ENCODE measurements around the gene KLHL29.

The KLHL29 gene

DNA sequence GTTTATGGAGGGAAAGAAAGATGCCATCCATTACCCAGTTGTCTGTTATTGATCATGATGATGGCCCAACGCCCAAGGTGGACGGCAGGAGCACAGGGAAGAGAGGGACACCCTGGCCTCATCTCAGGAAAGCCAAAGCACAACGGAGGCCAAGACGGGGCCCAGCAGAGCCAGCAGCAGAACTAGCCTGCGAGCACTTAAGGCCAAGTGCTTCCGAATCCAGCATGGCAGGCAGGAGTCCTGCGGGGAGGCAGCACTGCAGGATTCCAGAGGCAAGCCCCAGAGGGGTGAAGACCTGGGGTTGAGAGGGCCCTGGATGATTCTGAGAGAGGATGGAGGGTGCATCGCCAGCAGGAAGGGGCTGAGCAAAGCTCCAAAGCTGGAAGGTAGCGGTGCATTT, 28.3 kb upstream of the KLHL29 start:
- no peak overlapping the region for H3K4me3 ChIP-seq (ENCODE audit: low read depth, low read length)
- no peak for DNase-seq (ENCODE audit: low read depth)
- TF ChIP-seq, protein P1, sequence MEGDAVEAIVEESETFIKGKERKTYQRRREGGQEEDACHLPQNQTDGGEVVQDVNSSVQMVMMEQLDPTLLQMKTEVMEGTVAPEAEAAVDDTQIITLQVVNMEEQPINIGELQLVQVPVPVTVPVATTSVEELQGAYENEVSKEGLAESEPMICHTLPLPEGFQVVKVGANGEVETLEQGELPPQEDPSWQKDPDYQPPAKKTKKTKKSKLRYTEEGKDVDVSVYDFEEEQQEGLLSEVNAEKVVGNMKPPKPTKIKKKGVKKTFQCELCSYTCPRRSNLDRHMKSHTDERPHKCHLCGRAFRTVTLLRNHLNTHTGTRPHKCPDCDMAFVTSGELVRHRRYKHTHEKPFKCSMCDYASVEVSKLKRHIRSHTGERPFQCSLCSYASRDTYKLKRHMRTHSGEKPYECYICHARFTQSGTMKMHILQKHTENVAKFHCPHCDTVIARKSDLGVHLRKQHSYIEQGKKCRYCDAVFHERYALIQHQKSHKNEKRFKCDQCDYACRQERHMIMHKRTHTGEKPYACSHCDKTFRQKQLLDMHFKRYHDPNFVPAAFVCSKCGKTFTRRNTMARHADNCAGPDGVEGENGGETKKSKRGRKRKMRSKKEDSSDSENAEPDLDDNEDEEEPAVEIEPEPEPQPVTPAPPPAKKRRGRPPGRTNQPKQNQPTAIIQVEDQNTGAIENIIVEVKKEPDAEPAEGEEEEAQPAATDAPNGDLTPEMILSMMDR (IDR thresholded peaks at IDR 0.05; ENCODE audit: low read depth, low read length, missing control alignments) = no peak

DNA sequence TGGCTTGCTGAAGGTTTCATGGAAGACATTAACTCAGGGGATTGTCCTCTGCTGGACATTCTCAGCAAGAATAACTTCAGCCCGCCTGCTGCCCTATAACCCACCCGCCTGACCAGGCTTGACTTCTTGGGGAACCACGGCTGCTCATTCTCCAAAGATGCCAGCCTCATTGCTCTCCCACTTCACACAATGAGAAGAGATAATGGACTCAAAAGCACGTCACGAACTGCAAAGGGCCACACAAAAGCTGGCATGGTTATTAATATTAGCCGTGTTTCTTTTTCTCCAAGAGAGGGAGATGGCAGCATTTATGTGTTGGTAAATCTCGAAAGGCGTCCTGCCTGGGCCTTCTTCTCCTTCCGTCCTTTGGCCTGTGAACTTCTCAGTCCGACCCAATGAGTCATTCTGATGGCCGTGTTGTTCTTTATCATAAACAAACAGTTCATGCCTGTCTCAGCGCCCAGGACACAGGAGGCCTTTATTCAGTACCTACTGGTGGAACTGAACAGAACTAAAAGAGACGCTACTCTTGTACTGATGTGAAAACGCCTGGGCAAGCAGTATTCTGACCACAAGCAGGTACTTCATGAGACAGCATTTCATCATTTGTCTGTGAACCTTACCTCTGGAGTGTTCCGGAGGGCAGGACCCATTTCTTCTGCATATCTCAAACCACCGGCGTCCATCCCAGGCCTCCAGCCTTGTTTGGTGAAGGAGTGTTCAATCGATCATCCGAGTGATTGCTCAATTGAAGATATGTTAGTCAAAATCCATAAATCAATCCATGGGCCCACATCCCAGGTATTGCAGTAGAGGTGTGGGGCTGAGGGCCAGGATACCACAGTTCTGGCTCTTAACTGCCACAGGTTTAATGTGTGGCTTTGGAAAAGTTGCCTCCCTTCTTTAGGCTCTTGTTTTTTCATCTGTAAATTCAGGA, 25.1 kb upstream of the KLHL29 start:
- TF ChIP-seq, protein P1 (IDR thresholded peaks at IDR 0.05; ENCODE audit: low read depth, low read length, missing control alignments) = no peak

DNA sequence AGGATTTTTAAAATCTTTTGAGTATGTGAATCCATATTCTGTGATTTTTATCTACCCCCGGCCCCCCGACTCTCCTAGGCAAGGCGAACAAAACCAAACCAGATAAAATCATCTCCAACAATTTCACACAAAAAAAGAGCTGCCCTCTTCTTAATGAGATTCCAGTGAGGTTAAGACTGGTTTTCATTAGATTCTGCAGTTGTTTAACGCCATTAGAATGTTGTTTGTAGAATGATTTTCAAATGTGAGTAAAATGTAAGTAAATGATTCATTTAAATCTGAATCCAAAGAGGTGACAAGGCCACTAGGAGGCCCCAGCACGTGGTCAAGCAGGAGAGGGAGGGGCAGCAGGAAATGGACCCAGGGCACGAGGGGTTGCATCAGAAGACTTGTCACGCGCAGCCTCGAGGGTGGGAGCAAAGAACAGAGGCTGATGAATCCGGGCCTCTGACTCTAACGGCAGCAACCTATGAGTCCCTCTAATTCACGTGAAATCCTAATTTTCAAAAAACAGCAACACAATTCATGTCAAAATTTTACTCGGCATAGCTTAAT, 24.3 kb upstream of the KLHL29 start:
- H3K4me3 ChIP-seq (ENCODE audit: low read depth, low read length) = no peak overlapping the region
- TF ChIP-seq, protein P1 (IDR thresholded peaks at IDR 0.05; ENCODE audit: low read depth, low read length, missing control alignments) = no peak
- DNase-seq (ENCODE audit: low read depth) = no peak

More for the DNA sequence above, 25.1 kb upstream of the KLHL29 start:
- H3K4me3 ChIP-seq (ENCODE audit: low read depth, low read length) = no peak overlapping the region
- no peak for DNase-seq (ENCODE audit: low read depth)

DNA sequence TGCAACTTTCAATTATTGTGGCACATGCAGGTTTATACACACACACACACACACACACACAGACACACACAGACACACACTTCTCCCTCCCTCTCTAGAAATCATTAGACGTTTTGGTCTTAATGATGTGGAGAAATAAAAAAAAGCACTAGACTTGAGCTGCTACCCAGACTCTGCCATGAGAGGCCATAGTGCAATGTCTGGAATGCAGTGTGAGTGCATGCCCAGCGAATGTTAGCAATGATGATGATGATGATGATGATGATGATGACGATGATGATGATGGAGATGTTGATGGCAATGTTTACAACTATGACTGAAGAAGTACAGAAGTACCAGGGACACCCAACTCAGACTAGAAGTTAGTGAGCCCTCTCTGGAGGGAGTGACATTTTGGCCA, 23.8 kb upstream of the KLHL29 start:
- no peak overlapping the region for H3K4me3 ChIP-seq (ENCODE audit: low read depth, low read length)
- TF ChIP-seq, protein P1 (IDR thresholded peaks at IDR 0.05; ENCODE audit: low read depth, low read length, missing control alignments) = no peak
- DNase-seq (ENCODE audit: low read depth) = no peak

DNA sequence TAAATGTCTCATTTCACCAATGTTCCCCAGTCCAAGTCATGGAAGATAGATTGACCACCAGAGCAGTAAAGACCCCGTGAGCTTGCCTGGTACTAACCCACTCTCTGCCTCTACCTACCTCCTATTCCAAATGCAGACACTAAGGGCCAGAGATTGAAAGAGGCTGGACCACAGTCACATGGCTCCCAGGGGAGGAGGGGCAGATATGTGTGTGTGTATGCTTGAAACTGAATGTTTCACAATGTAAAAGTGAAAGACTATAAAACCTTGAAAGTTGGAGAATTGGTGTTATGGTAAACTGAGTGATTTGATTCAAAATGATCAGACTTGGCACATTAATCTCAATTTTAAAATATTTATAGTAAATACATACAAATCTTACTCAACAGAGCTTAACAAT, 21.7 kb upstream of the KLHL29 start:
- H3K4me3 ChIP-seq (ENCODE audit: low read depth, low read length) = no peak overlapping the region
- TF ChIP-seq, protein P1 (IDR thresholded peaks at IDR 0.05; ENCODE audit: low read depth, low read length, missing control alignments) = no peak
- DNase-seq (ENCODE audit: low read depth) = no peak

DNA sequence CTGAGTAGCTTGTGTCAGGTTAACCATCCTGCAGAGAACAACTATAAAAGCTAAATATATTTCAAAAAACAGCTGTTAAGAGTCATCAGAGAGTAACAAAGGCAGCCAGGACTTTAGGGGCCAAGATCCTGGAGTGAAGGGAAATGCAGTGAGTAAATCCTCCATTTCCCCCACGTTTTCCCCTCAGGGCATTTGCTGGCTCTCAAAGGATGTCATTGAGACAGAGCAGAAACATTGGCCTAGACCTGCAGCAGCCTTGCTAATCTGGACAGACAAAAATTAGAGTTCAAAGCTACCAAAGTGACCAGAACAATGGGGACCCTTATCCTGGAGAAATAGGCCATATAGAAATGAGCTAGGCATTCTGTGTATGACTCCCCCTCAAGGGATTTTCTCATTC, 21.1 kb upstream of the KLHL29 start:
- DNase-seq (ENCODE audit: low read depth) = no peak
- H3K4me3 ChIP-seq (ENCODE audit: low read depth, low read length) = no peak overlapping the region
- TF ChIP-seq, protein P1 (IDR thresholded peaks at IDR 0.05; ENCODE audit: low read depth, low read length, missing control alignments) = no peak
